Transverse colon (tissue), 4 donors: ENCODE data around the gene CDK14.

Experiments used
- EP300 ChIP-seq: sonication (generic); formaldehyde crosslinking; IDR thresholded peaks from one replicate; pipeline ENCODE4 v1.6.1; 2017; ENCODE audit warnings: antibody characterized with exemption, low read depth
- POLR2A ChIP-seq: fragments of 450-650 bp; IDR thresholded peaks from one replicate; pipeline ENCODE4 v1.6.1; 2016; ENCODE audit warnings: antibody characterized with exemption, mild to moderate bottlenecking, moderate library complexity
- POLR2AphosphoS5 ChIP-seq, 3 donors: sonication (generic); formaldehyde crosslinking; IDR thresholded peaks; one replicate each; pipeline ENCODE4 v1.6.1; 2016; ENCODE audit warnings: antibody characterized with exemption in 3 of 3
- TF ChIP-seq, protein P1 (sequence below), 5 experiments: fragments of 200-600 bp in 3 of 5; fragments of 450-650 bp in 2 of 5; sonication (generic) in 3 of 5; IDR thresholded peaks; 1 replicate in 2 of 5; 2 replicates in 3 of 5; pipeline ENCODE4 v1.5.1; 2016 to 2017; ENCODE audit warnings: antibody characterized with exemption in 5 of 5, inconsistent platforms in 3 of 5, mild to moderate bottlenecking in 2 of 5, moderate library complexity in 1 of 5

DNA sequence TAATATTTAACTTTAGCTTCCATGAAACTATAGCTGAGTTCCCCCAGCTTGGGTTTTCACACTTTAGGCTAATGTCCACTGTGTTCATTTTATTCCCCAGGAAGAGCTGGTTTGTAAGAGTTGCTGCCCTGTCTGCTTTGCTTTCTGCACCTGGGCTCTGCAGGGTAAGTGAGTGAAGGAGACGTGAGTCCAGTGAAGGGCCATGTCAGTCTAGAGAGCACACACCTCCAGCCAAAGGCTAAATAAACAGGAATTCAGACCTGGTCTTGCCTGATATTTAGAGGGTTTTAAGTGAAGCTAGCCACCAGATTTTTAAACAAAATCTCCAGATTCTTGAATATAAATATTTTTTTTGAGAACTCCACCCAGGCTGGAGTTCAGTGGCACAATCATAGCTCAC lies 643.7 kb downstream of the CDK14 start:
- TF ChIP-seq POLR2AphosphoS5 (IDR thresholded peaks at IDR 0.05) (no peak), POLR2A (no peak), EP300 (no peak)
- TF ChIP-seq, protein P1, sequence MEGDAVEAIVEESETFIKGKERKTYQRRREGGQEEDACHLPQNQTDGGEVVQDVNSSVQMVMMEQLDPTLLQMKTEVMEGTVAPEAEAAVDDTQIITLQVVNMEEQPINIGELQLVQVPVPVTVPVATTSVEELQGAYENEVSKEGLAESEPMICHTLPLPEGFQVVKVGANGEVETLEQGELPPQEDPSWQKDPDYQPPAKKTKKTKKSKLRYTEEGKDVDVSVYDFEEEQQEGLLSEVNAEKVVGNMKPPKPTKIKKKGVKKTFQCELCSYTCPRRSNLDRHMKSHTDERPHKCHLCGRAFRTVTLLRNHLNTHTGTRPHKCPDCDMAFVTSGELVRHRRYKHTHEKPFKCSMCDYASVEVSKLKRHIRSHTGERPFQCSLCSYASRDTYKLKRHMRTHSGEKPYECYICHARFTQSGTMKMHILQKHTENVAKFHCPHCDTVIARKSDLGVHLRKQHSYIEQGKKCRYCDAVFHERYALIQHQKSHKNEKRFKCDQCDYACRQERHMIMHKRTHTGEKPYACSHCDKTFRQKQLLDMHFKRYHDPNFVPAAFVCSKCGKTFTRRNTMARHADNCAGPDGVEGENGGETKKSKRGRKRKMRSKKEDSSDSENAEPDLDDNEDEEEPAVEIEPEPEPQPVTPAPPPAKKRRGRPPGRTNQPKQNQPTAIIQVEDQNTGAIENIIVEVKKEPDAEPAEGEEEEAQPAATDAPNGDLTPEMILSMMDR (IDR thresholded peaks at IDR 0.05), result no peak
